Heart left ventricle (tissue), 13 donors: ENCODE results near the gene DCTD.

ENCODE experiments used
- CTCF ChIP-seq, 12 donors: fragments of 200-600 bp; sonication (generic) in 4 of 12; IDR thresholded peaks; one replicate each; pipeline versions ENCODE4 v1.5.0 to v1.8.0; 2018 to 2022; ENCODE audit warnings: antibody characterized with exemption in 12 of 12, mild to moderate bottlenecking in 5 of 12
- POLR2A ChIP-seq, 2 donors: fragments of 450-650 bp; IDR thresholded peaks; one replicate each; pipeline ENCODE4 v1.6.1; 2017; ENCODE audit warnings: antibody characterized with exemption in 2 of 2, mild to moderate bottlenecking in 2 of 2, moderate library complexity in 2 of 2
- donor health status: ischemic (EF 13 %, LVEDD 7.1; RV severe dilation, severe dysfunction).
- donor health status: DM: no; HTN: yes; CAD: no.
- donor health status: DM: no; HTN: no; CAD: no.
- donor health status: ischemic (EF 25% LVEDD 6.9; RV normal size, moderate dysfunction).
- donor health status: ischemic (EF 25% LVEDD 5.7; RV mildly dilated, moderate dysfunction).
- donor health status: ischemic (EF 35%, LVEDD 5.7; RV mildly dilated, moderate dysfunction).
- donor health status: nonischemic (EF 11% LVEDD 7.7; RV severe dilation, severe dysfunction).
- donor health status: DM: yes; HTN: yes; CAD: no.
- donor health status: PGD.
- donor health status: ischemic (EF 29% LVEDD 5.4; RV normal size, mild dysfunction).
- donor health status: nonischemic (EF 23%, LVEDD 6.1; RV moderate dilation, normal function).

GRCh38 chr4:182845618-182846017, 71.6 kb downstream of the DCTD start:
- TF ChIP-seq CTCF (IDR thresholded peaks at IDR 0.05) = no peak
- TF ChIP-seq POLR2A (IDR thresholded peaks at IDR 0.05) = no peak
